ENCODE measurements around the gene ARHGAP8.

GRCh38 chr22:44838316-44839016 is 86.1 kb downstream of the ARHGAP8 start:
- TF ChIP-seq CTCF (conservative IDR thresholded peaks at IDR 0.05; ENCODE audit: low read depth in 2 of 2) (no peak), EZH2phosphoT487 (IDR thresholded peaks at IDR 0.05; ENCODE audit: unreplicated experiment) (no peak), POLR2AphosphoS5 (IDR thresholded peaks at IDR 0.05; ENCODE audit: low read depth) (no peak), ZNF331 (CRISPR knock-in tag; IDR thresholded peaks at IDR 0.05; ENCODE audit: low read depth) (no peak), STAT1 (IDR thresholded peaks at IDR 0.05; ENCODE audit: unreplicated experiment) (no peak), REST (IDR thresholded peaks at IDR 0.05; ENCODE audit: unreplicated experiment) (no peak), EZH2 (IDR thresholded peaks at IDR 0.05; ENCODE audit: low read depth, unreplicated experiment) (no peak), JUNB (IDR thresholded peaks at IDR 0.05; ENCODE audit: unreplicated experiment) (no peak)
